OCI-LY1 (cell line): ENCODE data around the gene VEPH1.

Experiments used
- CTCF ChIP-seq: fragments of 200-600 bp; sonication (generic), shearing (Covaris generic); IDR thresholded peaks from 2 replicates; pipeline ENCODE4 v1.5.1; 2017; ENCODE audit warnings: mild to moderate bottlenecking, antibody characterized with exemption, low read length, moderate library complexity, mixed read lengths
- EZH2 ChIP-seq: fragments of 200-600 bp; sonication (generic), shearing (Covaris generic); IDR thresholded peaks from 2 replicates; pipeline ENCODE4 v1.8.0; 2017; ENCODE audit warnings: borderline replicate concordance, mixed run types, mild to moderate bottlenecking, antibody characterized with exemption, low read length, moderate library complexity, mixed read lengths

GRCh38 chr3:157493627-157494550, 9.3 kb downstream of the VEPH1 start:
- TF ChIP-seq CTCF (peak; percentile 79), EZH2 (no peak)
